ENCODE results near the gene STRN.
"Not testable (repeated sequence)": the region's sequence is repeated elsewhere in the genome, so short reads cannot be mapped to it uniquely, and the experiment has no call there.

The STRN gene

GRCh38 chr2:36941867-36942266 is 24.5 kb downstream of the STRN start:
- TF ChIP-seq ZFX (IDR thresholded peaks at IDR 0.05; ENCODE audit: borderline replicate concordance) (no peak), CTCF (IDR thresholded peaks at IDR 0.05) (no peak)
- no peak overlapping the region for H3K27ac ChIP-seq

GRCh38 chr2:36936526-36936925 is 29.8 kb downstream of the STRN start:
- H3K27ac ChIP-seq, result not testable (repeated sequence)

- not testable (repeated sequence) for H3K27ac ChIP-seq
Observed at GRCh38 chr2:36931688-36932087, 34.6 kb downstream of the STRN start.

- not testable (repeated sequence) for H3K27ac ChIP-seq
Observed at GRCh38 chr2:36930787-36931410, 35.4 kb downstream of the STRN start.

GRCh38 chr2:36926175-36927132 is 39.9 kb downstream of the STRN start:
- not testable (repeated sequence) for H3K27ac ChIP-seq

- not testable (repeated sequence) for H3K27ac ChIP-seq
Observed at GRCh38 chr2:36922629-36923028, 43.7 kb downstream of the STRN start.

- TF ChIP-seq ZFX (IDR thresholded peaks at IDR 0.05; ENCODE audit: borderline replicate concordance), result no peak
- TF ChIP-seq CTCF (IDR thresholded peaks at IDR 0.05), result no peak
- H3K27ac ChIP-seq, result no peak overlapping the region
Observed at GRCh38 chr2:36921984-36922383, 44.4 kb downstream of the STRN start.

- H3K27ac ChIP-seq, result no peak overlapping the region
- no peak for TF ChIP-seq ZFX (IDR thresholded peaks at IDR 0.05; ENCODE audit: borderline replicate concordance)
- TF ChIP-seq CTCF (IDR thresholded peaks at IDR 0.05), result no peak
Observed at GRCh38 chr2:36919041-36919837, 47.1 kb downstream of the STRN start.

- no peak overlapping the region for H3K27ac ChIP-seq
- TF ChIP-seq ZFX (IDR thresholded peaks at IDR 0.05; ENCODE audit: borderline replicate concordance) (no peak), CTCF (IDR thresholded peaks at IDR 0.05) (peak; percentile 34; the same call in 1 of the 2 replicates)
Observed at GRCh38 chr2:36918307-36918706, 48.0 kb downstream of the STRN start.
